ENCODE results near the gene PLCH2. TPM values are rescaled to one million over a fixed set of nuclear protein-coding genes. Genes with fewer than 3 reads are reported as not detected.

PLCH2 gene
- polyA plus RNA-seq, 1 of the 3 experiments (the other 2 are of a cell fraction), result 0.08 TPM

GRCh38 chr1:2489615-2490014 is 13.5 kb downstream of the PLCH2 start:
- no peaks in the 10 kb centered on the region; a peak in 1 of 4 replicates for H3K4me1 ChIP-seq (ENCODE audit: control insufficient read depth in 1 of 2, insufficient read depth in 2 of 2, low read depth in 1 of 2, low read length in 1 of 2)
- ChIA-PET POLR2A (interaction anchor here (0.7 kb wide), 1 partner anchor 17 kb away, joined by 4 read pairs; no protein-coding TSS in a partner anchor), CTCF (interaction anchor here (0.9 to 1.3 kb wide), 4 partner anchors 10 to 75 kb away, joined by 3 to 5 read pairs (median 4); no protein-coding TSS in a partner anchor)
- no peaks in the 10 kb centered on the region for H3K27me3 ChIP-seq (ENCODE audit: insufficient read depth)
- no peak overlapping the region for H3K27ac ChIP-seq (ENCODE audit: low read depth in 2 of 2, low read length in 1 of 2)
- 56% methylated on average over 10 of the region's 14 CpGs for WGBS (ENCODE audit: low lambda C conversion rate)
- H3K4me3 ChIP-seq (ENCODE audit: low read depth in 2 of 2, low read length in 1 of 2), result no peak overlapping the region
- no peak overlapping the region for H3K4me2 ChIP-seq
- no peaks in the 10 kb centered on the region for H3K9me2 ChIP-seq
- DNase-seq, result no peak
- no peak overlapping the region for H3K9ac ChIP-seq
- no peaks in the 10 kb centered on the region for H4K20me1 ChIP-seq (ENCODE audit: insufficient read depth)
- H3F3A ChIP-seq (replicated peaks; ENCODE audit: insufficient read depth), result no peaks in the 10 kb centered on the region
- no peaks in the 10 kb centered on the region for H3K9me3 ChIP-seq
- no peaks in the 10 kb centered on the region for H3K36me3 ChIP-seq (replicated peaks in 1 of 2; ENCODE audit: control insufficient read depth in 1 of 2, insufficient read depth in 2 of 2, low read length in 1 of 2)
- no peaks in the 10 kb centered on the region for H3K79me2 ChIP-seq (ENCODE audit: insufficient read depth)
- no peak overlapping the region for H2AFZ ChIP-seq (ENCODE audit: low read depth)
- TF ChIP-seq GATA2 (CRISPR knock-in tag; IDR thresholded peaks at IDR 0.05) (no peak), MAX (IDR thresholded peaks at IDR 0.05; ENCODE audit: low read depth) (no peak), GABPA (IDR thresholded peaks at IDR 0.05; ENCODE audit: low read depth) (no peak), CTCF (IDR thresholded peaks at IDR 0.05) (no peak), TCF12 (IDR thresholded peaks at IDR 0.05) (no peak), NRF1 (IDR thresholded peaks at IDR 0.05; ENCODE audit: low read depth, low read length) (no peak), MXI1 (IDR thresholded peaks at IDR 0.05; ENCODE audit: low read depth, low read length) (no peak), TEAD4 (IDR thresholded peaks at IDR 0.05; ENCODE audit: borderline replicate concordance, insufficient read depth) (no peak), PBX3 (IDR thresholded peaks at IDR 0.05) (no peak), USF2 (IDR thresholded peaks at IDR 0.05; ENCODE audit: borderline replicate concordance, low read depth, low read length) (no peak), RAD21 (IDR thresholded peaks at IDR 0.05; ENCODE audit: low read length) (no peak), REST (IDR thresholded peaks at IDR 0.05; ENCODE audit: low read depth, low read length) (no peak), TAF1 (IDR thresholded peaks at IDR 0.05; ENCODE audit: borderline replicate concordance, low read depth, low read length) (no peak), EP300 (IDR thresholded peaks at IDR 0.05; ENCODE audit: borderline replicate concordance in 1 of 2, low read depth in 1 of 2, low read length in 1 of 2) (no peak), RXRA (IDR thresholded peaks at IDR 0.05; ENCODE audit: borderline replicate concordance, low read depth) (no peak), USF1 (IDR thresholded peaks at IDR 0.05; ENCODE audit: borderline replicate concordance, low read depth) (no peak), RFX5 (IDR thresholded peaks at IDR 0.05; ENCODE audit: low read length) (no peak), JUND (IDR thresholded peaks at IDR 0.05) (no peak)
